ENCODE data around the gene KLF14. TPM values are rescaled to one million over a fixed set of nuclear protein-coding genes. Genes with fewer than 3 reads are reported as not detected.
"Not testable (repeated sequence)": the region's sequence is repeated elsewhere in the genome, so short reads cannot be mapped to it uniquely, and the experiment has no call there.

KLF14 gene
- total RNA-seq, 1 donor from 2014 or later: not detected

GRCh38 chr7:130699686-130700085, 34.3 kb downstream of the KLF14 start:
- Mint-ChIP-seq H3K36me3 (ENCODE audit: low read depth) (no peaks in the 10 kb centered on the region), H3K27me3 (peaks cover 7% of the 10 kb centered on the region), H3K4me1 (no peaks in the 10 kb centered on the region), H3K9me3 (no peaks in the 10 kb centered on the region), H3K4me3 (no peak overlapping the region), H3K27ac (no peak overlapping the region)
- CTCF ChIA-PET: no interaction called here
- POLR2A ChIA-PET: no interaction called here
- no peak for DNase-seq
- TF ChIP-seq CTCF (IDR thresholded peaks at IDR 0.05): no peak
- ATAC-seq (ENCODE audit: low read depth): no peak
- intact Hi-C loops (cut with micrococcal nuclease): no loop called here

GRCh38 chr7:130697820-130698219, 36.2 kb downstream of the KLF14 start:
- Mint-ChIP-seq H3K27ac (no peak overlapping the region), H3K4me1 (no peaks in the 10 kb centered on the region), H3K36me3 (ENCODE audit: low read depth) (no peaks in the 10 kb centered on the region), H3K27me3 (peaks cover 5% of the 10 kb centered on the region), H3K4me3 (no peak overlapping the region), H3K9me3 (no peaks in the 10 kb centered on the region)
- no peak for DNase-seq
- intact Hi-C loops (cut with micrococcal nuclease): no loop called here
- no peak for TF ChIP-seq CTCF (IDR thresholded peaks at IDR 0.05)
- CTCF ChIA-PET: no interaction called here
- ATAC-seq (ENCODE audit: low read depth): no peak
- POLR2A ChIA-PET: no interaction called here

GRCh38 chr7:130695840-130696239, 38.2 kb downstream of the KLF14 start:
- H3K27ac Mint-ChIP-seq: no peak overlapping the region
- H3K27me3 Mint-ChIP-seq: peaks cover 8% of the 10 kb centered on the region
- H3K4me1 Mint-ChIP-seq: no peaks in the 10 kb centered on the region
- POLR2A ChIA-PET: no interaction called here
- intact Hi-C loops (cut with micrococcal nuclease): loop anchor here (1.0 kb wide), 1 partner anchor 624 kb away; no protein-coding TSS in a partner anchor
- H3K4me3 Mint-ChIP-seq: no peak overlapping the region
- H3K9me3 Mint-ChIP-seq: no peaks in the 10 kb centered on the region
- TF ChIP-seq CTCF (IDR thresholded peaks at IDR 0.05): no peak
- no peak for ATAC-seq (ENCODE audit: low read depth)
- no peak for DNase-seq
- H3K36me3 Mint-ChIP-seq (ENCODE audit: low read depth): no peaks in the 10 kb centered on the region
- CTCF ChIA-PET: no interaction called here

GRCh38 chr7:130692396-130692795, 41.6 kb downstream of the KLF14 start:
- intact Hi-C loops (cut with micrococcal nuclease); H3K27me3 Mint-ChIP-seq; H3K4me1 Mint-ChIP-seq; ATAC-seq (ENCODE audit: low read depth); POLR2A ChIA-PET; CTCF ChIA-PET; H3K36me3 Mint-ChIP-seq (ENCODE audit: low read depth); H3K4me3 Mint-ChIP-seq; H3K9me3 Mint-ChIP-seq; H3K27ac Mint-ChIP-seq; DNase-seq: not testable (repeated sequence)

GRCh38 chr7:130689683-130690082, 44.3 kb downstream of the KLF14 start:
- no peak for ATAC-seq (ENCODE audit: low read depth)
- CTCF ChIA-PET: no interaction called here

More at GRCh38 chr7:130689683-130690082, 44.3 kb downstream of the KLF14 start:
- no peak for TF ChIP-seq CTCF (IDR thresholded peaks at IDR 0.05)
- intact Hi-C loops (cut with micrococcal nuclease): no loop called here
- Mint-ChIP-seq H3K27ac (no peak overlapping the region), H3K4me3 (no peak overlapping the region), H3K4me1 (no peaks in the 10 kb centered on the region), H3K27me3 (peaks cover 2% of the 10 kb centered on the region), H3K36me3 (ENCODE audit: low read depth) (peaks cover 2% of the 10 kb centered on the region), H3K9me3 (peaks cover 3% of the 10 kb centered on the region)
- no peak for DNase-seq
- POLR2A ChIA-PET: no interaction called here

Data from activated B cell treated with CpG ODN at 0.5 μM for 24 hours (primary cell).